HL-60 (cell line): ENCODE measurements around the gene HSD11B1.

ENCODE experiments used
- DNase-seq, 2 experiments: peaks; one replicate each; pipeline ENCODE4 v3.0.0-alpha.2; 2010 to 2020; ENCODE audit warnings: low read depth in 1 of 2, low spot score in 1 of 2
- H3K27ac ChIP-seq: fragments of 250-450 bp; sonication (Bioruptor Pico); replicated peaks from 2 replicates; pipeline ENCODE4 v1.5.1; 2020; ENCODE audit warnings: mild to moderate bottlenecking, moderate library complexity
- H3K27me3 ChIP-seq: fragments of 250-450 bp; sonication (Bioruptor Pico); 2 replicates; pipeline ENCODE4 v1.5.1; 2021; ENCODE audit warnings: mild to moderate bottlenecking, moderate library complexity; ENCODE audit not compliant: insufficient read depth, poor library complexity, severe bottlenecking
- H3K4me3 ChIP-seq: replicated peaks from 2 replicates; pipeline ENCODE4 v1.5.1; 2011; ENCODE audit warnings: mild to moderate bottlenecking, control low read depth, low read length; ENCODE audit not compliant: insufficient read depth
- GABPA ChIP-seq: IDR thresholded peaks from 2 replicates; pipeline ENCODE4 v1.6.1; 2012; ENCODE audit warnings: low read depth
- POLR2AphosphoS5 ChIP-seq: IDR thresholded peaks from 2 replicates; pipeline ENCODE4 v1.6.1; 2012; ENCODE audit warnings: low read depth
- SPI1 ChIP-seq: IDR thresholded peaks from 2 replicates; pipeline ENCODE4 v1.6.1; 2012; ENCODE audit warnings: low read depth, mild to moderate bottlenecking, borderline replicate concordance
- TF ChIP-seq, protein P1 (sequence below): IDR thresholded peaks from one replicate; pipeline ENCODE4 v1.5.1; 2011; ENCODE audit warnings: low read length, control low read depth, inconsistent platforms; ENCODE audit not compliant: insufficient read depth
- TF ChIP-seq, protein P2 (sequence below): IDR thresholded peaks from 2 replicates; pipeline ENCODE4 v1.6.1; 2012; ENCODE audit warnings: low read depth; ENCODE audit not compliant: insufficient replicate concordance

The HSD11B1 gene

DNA sequence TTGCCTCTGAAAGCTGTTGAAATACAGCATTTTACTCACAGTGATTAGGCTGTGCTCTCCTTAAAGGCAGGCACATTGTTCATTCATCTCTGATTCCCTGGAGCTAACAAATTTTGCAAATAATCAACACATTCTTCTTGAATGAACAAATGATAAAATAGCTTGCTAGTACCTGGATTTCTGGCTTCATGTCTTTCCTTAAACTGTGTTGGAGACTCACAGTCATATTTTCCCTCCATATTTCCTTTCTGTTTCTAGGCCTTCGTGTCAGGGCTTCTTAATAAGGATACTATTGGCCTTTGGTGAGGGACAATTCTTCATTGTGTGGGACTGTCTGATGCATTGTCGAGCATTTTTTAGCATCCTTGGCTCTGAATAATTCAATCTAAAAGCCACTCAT is 9.7 kb downstream of the HSD11B1 start:
- H3K27ac ChIP-seq = no peak overlapping the region
- H3K27me3 ChIP-seq = peaks cover 2% of the 10 kb centered on the region
- no peak for DNase-seq
- no peak overlapping the region for H3K4me3 ChIP-seq
- TF ChIP-seq SPI1 (no peak), POLR2AphosphoS5 (no peak)
- TF ChIP-seq, protein P1, sequence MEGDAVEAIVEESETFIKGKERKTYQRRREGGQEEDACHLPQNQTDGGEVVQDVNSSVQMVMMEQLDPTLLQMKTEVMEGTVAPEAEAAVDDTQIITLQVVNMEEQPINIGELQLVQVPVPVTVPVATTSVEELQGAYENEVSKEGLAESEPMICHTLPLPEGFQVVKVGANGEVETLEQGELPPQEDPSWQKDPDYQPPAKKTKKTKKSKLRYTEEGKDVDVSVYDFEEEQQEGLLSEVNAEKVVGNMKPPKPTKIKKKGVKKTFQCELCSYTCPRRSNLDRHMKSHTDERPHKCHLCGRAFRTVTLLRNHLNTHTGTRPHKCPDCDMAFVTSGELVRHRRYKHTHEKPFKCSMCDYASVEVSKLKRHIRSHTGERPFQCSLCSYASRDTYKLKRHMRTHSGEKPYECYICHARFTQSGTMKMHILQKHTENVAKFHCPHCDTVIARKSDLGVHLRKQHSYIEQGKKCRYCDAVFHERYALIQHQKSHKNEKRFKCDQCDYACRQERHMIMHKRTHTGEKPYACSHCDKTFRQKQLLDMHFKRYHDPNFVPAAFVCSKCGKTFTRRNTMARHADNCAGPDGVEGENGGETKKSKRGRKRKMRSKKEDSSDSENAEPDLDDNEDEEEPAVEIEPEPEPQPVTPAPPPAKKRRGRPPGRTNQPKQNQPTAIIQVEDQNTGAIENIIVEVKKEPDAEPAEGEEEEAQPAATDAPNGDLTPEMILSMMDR = no peak

DNA sequence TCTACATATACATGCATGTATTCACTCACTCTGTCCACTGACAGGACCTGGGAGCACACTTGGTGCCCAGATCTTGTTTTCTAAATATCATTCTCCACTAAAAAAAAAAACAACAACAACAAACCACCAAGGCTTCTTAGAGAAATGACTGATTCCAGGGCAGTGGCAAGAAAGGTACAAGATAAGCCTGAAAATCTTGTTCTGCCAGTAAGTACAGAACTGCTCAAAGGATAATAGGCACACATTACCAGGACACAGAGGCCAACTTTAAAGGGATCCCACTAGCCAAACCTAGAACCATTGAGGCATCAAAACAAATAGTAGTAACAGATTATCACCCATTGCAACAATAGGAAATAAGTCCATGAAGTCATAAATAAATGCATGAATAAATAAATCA is 10.7 kb downstream of the HSD11B1 start:
- Histone ChIP-seq H3K27ac (no peak overlapping the region), H3K4me3 (no peak overlapping the region), H3K27me3 (peaks cover 2% of the 10 kb centered on the region)
- DNase-seq = no peak
- TF ChIP-seq GABPA = no peak
- no peak for TF ChIP-seq POLR2AphosphoS5
- TF ChIP-seq, protein P2, sequence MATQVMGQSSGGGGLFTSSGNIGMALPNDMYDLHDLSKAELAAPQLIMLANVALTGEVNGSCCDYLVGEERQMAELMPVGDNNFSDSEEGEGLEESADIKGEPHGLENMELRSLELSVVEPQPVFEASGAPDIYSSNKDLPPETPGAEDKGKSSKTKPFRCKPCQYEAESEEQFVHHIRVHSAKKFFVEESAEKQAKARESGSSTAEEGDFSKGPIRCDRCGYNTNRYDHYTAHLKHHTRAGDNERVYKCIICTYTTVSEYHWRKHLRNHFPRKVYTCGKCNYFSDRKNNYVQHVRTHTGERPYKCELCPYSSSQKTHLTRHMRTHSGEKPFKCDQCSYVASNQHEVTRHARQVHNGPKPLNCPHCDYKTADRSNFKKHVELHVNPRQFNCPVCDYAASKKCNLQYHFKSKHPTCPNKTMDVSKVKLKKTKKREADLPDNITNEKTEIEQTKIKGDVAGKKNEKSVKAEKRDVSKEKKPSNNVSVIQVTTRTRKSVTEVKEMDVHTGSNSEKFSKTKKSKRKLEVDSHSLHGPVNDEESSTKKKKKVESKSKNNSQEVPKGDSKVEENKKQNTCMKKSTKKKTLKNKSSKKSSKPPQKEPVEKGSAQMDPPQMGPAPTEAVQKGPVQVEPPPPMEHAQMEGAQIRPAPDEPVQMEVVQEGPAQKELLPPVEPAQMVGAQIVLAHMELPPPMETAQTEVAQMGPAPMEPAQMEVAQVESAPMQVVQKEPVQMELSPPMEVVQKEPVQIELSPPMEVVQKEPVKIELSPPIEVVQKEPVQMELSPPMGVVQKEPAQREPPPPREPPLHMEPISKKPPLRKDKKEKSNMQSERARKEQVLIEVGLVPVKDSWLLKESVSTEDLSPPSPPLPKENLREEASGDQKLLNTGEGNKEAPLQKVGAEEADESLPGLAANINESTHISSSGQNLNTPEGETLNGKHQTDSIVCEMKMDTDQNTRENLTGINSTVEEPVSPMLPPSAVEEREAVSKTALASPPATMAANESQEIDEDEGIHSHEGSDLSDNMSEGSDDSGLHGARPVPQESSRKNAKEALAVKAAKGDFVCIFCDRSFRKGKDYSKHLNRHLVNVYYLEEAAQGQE = no peak
- TF ChIP-seq, protein P1 = no peak
- no peak for TF ChIP-seq SPI1

DNA sequence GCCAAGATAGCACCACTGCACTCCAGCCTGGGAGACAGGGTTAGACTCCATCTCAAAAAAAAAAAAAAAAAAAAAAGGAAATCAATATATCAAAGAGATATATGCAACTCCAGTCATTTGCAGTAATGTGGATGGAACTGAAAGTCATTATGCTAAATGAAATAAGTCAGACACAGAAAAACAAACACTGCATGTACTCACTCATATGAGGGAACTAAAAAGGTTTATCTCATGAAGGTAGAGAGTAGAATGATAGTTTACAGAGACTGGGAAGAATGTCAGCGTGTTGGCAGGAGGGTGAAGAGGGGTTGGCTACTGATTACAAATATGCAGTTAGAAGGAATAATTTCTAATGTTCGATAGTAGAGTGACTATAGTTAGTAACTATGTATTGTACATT is 13.2 kb downstream of the HSD11B1 start:
- DNase-seq = no peak
- peaks cover 2% of the 10 kb centered on the region for H3K27me3 ChIP-seq
- no peak for TF ChIP-seq SPI1
- TF ChIP-seq, protein P2 = no peak
- no peak for TF ChIP-seq POLR2AphosphoS5
- no peak for TF ChIP-seq GABPA
- TF ChIP-seq, protein P1 = no peak
- no peak overlapping the region for H3K4me3 ChIP-seq
- H3K27ac ChIP-seq = no peak overlapping the region

DNA sequence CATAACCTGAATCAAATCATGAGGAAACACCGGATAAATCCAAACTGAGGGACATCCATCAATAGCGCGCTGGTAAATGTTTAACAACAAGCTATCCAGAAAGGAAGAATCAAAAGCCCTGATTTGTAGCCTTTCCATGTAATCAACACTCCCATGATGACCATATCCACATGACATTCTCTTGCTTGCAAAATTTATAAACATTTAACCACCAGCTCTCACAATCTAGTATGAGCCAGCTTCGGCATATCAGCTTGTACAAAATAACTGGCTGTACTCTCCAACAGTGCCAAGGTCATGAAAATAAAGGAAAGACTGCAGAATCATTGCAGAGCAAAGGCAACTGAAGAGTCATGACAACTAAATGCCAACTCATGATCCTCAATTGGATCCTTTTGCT is 15.7 kb downstream of the HSD11B1 start:
- DNase-seq = no peak
- TF ChIP-seq, protein P1 = no peak
- no peak for TF ChIP-seq POLR2AphosphoS5
- TF ChIP-seq SPI1 = no peak
- TF ChIP-seq, protein P2 = no peak
- no peak for TF ChIP-seq GABPA
- H3K4me3 ChIP-seq = no peak overlapping the region
- peaks cover 2% of the 10 kb centered on the region for H3K27me3 ChIP-seq
- no peak overlapping the region for H3K27ac ChIP-seq
